CD4-positive, alpha-beta T cell (primary cell): Measurements from ENCODE around the gene METAP1D. TPM values are rescaled to one million over a fixed set of nuclear protein-coding genes. Genes with fewer than 3 reads are reported as not detected.

Source experiments
- ATAC-seq: fragments of 200-7000 bp; cut with Tn5 transposase; one replicate; pipeline ENCODE4 v1.10.0; 2022; ENCODE audit warnings: mild to moderate bottlenecking; ENCODE audit not compliant: poor library complexity
- CTCF ChIA-PET: fragments of 350-600 bp; sonication (Branson Sonifier 250); formaldehyde crosslinking; loops from one replicate; lab custom pipeline; 2021; ENCODE audit warnings: antibody characterized with exemption, inconsistent platforms; lab: Charles Lee
- POLR2A ChIA-PET: fragments of 350-600 bp; sonication (Branson Sonifier 250); formaldehyde crosslinking; loops from one replicate; lab custom pipeline; 2021; ENCODE audit warnings: antibody characterized with exemption, inconsistent platforms; lab: Charles Lee
- DNase-seq, 14 experiments: peaks; one replicate each; pipeline ENCODE4 v3.0.0-alpha.2; 2013 to 2020; ENCODE audit warnings: mixed read lengths in 2 of 14
- H3K27ac ChIP-seq, 2 donors: one replicate each; pipeline versions ENCODE4 v1.5.1 to v1.7.0; 2013; ENCODE audit warnings: low read length in 2 of 2, low read depth in 1 of 2, mild to moderate bottlenecking in 1 of 2
- H3K27me3 ChIP-seq, 2 experiments: 1 replicate in 1 of 2; 2 replicates in 1 of 2; pipeline versions ENCODE4 v1.6.1 to v1.7.0; 2013; ENCODE audit warnings: low read length in 2 of 2, control low read depth in 1 of 2, mild to moderate bottlenecking in 1 of 2, moderate library complexity in 1 of 2; ENCODE audit not compliant: insufficient read depth in 2 of 2, control insufficient read depth in 1 of 2
- H3K36me3 ChIP-seq: one replicate; pipeline ENCODE4 v1.6.1; 2013; ENCODE audit warnings: low read length, control low read depth; ENCODE audit not compliant: insufficient read depth
- H3K4me1 ChIP-seq: one replicate; pipeline ENCODE4 v1.6.1; 2013; ENCODE audit warnings: low read length, control low read depth; ENCODE audit not compliant: insufficient read depth
- H3K4me3 ChIP-seq: one replicate; pipeline ENCODE4 v1.5.1; 2013; ENCODE audit warnings: mild to moderate bottlenecking, low read length, moderate library complexity
- H3K9me3 ChIP-seq, 2 experiments: 1 replicate in 1 of 2; 2 replicates in 1 of 2; pipeline versions ENCODE4 v1.6.1 to v1.7.0; 2013; ENCODE audit warnings: low read length in 2 of 2, mild to moderate bottlenecking in 2 of 2, control low read depth in 1 of 2, moderate library complexity in 1 of 2; ENCODE audit not compliant: control insufficient read depth in 1 of 2, insufficient read depth in 1 of 2
- H3K27ac Mint-ChIP-seq: one replicate; pipeline ENCODE4 v1.8.0; 2020; ENCODE audit warnings: mixed read lengths
- H3K27me3 Mint-ChIP-seq: one replicate; pipeline ENCODE4 v1.8.0; 2021; ENCODE audit warnings: mixed read lengths
- H3K36me3 Mint-ChIP-seq: one replicate; pipeline ENCODE4 v1.8.0; 2021; ENCODE audit warnings: low read depth, mixed read lengths
- H3K4me1 Mint-ChIP-seq: one replicate; pipeline ENCODE4 v1.8.0; 2021; ENCODE audit warnings: low read depth, mixed read lengths
- H3K4me3 Mint-ChIP-seq: one replicate; pipeline ENCODE4 v1.8.0; 2020; ENCODE audit warnings: mild to moderate bottlenecking, mixed read lengths
- H3K9me3 Mint-ChIP-seq: one replicate; pipeline ENCODE4 v1.8.0; 2020; ENCODE audit warnings: mixed read lengths
- CTCF ChIP-seq: fragments of 200-600 bp; IDR thresholded peaks from one replicate; pipeline ENCODE4 v1.8.0; 2022; ENCODE audit warnings: antibody characterized with exemption, mild to moderate bottlenecking
- intact Hi-C, 2 experiments: fragments of 100-400 bp; cut with DNase I in 1 of 2; cut with micrococcal nuclease in 1 of 2; formaldehyde crosslinking; loops; one replicate each; pipeline versions ENCODE4 v1.15.1 to v1.9.0; 2023 to 2025; cut with DNase I, micrococcal nuclease
- total RNA-seq, 174 experiments: library from RNA in 2 of 174; stranded (reverse) in 2 of 174; gene quantifications; one replicate each; pipeline ENCODE4 v1.2.3 and lab custom pipeline; 2021 to 2026

METAP1D gene
- total RNA-seq, 2 experiments from 2014 or later = 7.2 to 7.9 TPM

GRCh38 chr2:172114579-172114978 lies 114.8 kb downstream of the METAP1D start:
- Mint-ChIP-seq H3K27ac (no peak overlapping the region), H3K4me3 (no peak overlapping the region), H3K27me3 (peaks cover 58% of the 10 kb centered on the region), H3K4me1 (no peaks in the 10 kb centered on the region), H3K9me3 (no peaks in the 10 kb centered on the region), H3K36me3 (no peaks in the 10 kb centered on the region)
- CTCF ChIA-PET = interaction anchor here (1.2 kb wide), 1 partner anchor 13 kb away, joined by 3 read pairs; no protein-coding TSS in a partner anchor
- Histone ChIP-seq H3K36me3 (no peaks in the 10 kb centered on the region), H3K27me3 (peaks cover 8 to 17% of the 10 kb centered on the region in 2 experiments), H3K4me3 (no peak overlapping the region), H3K27ac (no peak overlapping the region), H3K4me1 (no peaks in the 10 kb centered on the region), H3K9me3 (peaks cover 0 to 5% of the 10 kb centered on the region in 2 experiments)
- ATAC-seq (no peak), DNase-seq (no peak)
- no peak for TF ChIP-seq CTCF
- intact Hi-C loops = loop anchor here in 1 of 2 experiments (5.0 kb wide), 2 partner anchors 37 to 302 kb away; no protein-coding TSS in a partner anchor
- POLR2A ChIA-PET = no interaction called here

- intact Hi-C loops = no loop called here
- Histone ChIP-seq H3K27me3 (peaks cover 0 to 14% of the 10 kb centered on the region in 2 experiments), H3K27ac (no peak overlapping the region), H3K36me3 (no peaks in the 10 kb centered on the region), H3K4me1 (no peaks in the 10 kb centered on the region), H3K9me3 (no peaks in the 10 kb centered on the region), H3K4me3 (no peak overlapping the region)
- Mint-ChIP-seq H3K4me3 (no peak overlapping the region), H3K36me3 (no peaks in the 10 kb centered on the region), H3K27ac (no peak overlapping the region), H3K4me1 (no peaks in the 10 kb centered on the region), H3K27me3 (peaks cover 53% of the 10 kb centered on the region), H3K9me3 (no peaks in the 10 kb centered on the region)
- TF ChIP-seq CTCF = no peak
- ChIA-PET CTCF (no interaction called here), POLR2A (no interaction called here)
- ATAC-seq (no peak), DNase-seq (no peak)
These were observed 116.4 kb downstream of the METAP1D start for GRCh38 chr2:172116107-172116506.

- ChIA-PET CTCF (no interaction called here), POLR2A (no interaction called here)
- ATAC-seq = no peak
- no peak overlapping the region for H3K4me3 ChIP-seq
- DNase-seq = no peak
- Mint-ChIP-seq H3K4me3 (no peak overlapping the region), H3K27me3 (peaks cover 27% of the 10 kb centered on the region), H3K4me1 (no peaks in the 10 kb centered on the region), H3K27ac (no peak overlapping the region), H3K9me3 (no peaks in the 10 kb centered on the region), H3K36me3 (no peaks in the 10 kb centered on the region)
- H3K36me3 ChIP-seq = no peaks in the 10 kb centered on the region
- intact Hi-C loops = no loop called here
- H3K9me3 ChIP-seq = no peaks in the 10 kb centered on the region
- H3K27ac ChIP-seq = no peak overlapping the region
- TF ChIP-seq CTCF = no peak
- peaks cover 0 to 14% of the 10 kb centered on the region in 2 experiments for H3K27me3 ChIP-seq
- no peaks in the 10 kb centered on the region for H3K4me1 ChIP-seq
These were observed 119.3 kb downstream of the METAP1D start for GRCh38 chr2:172119089-172119488.
